SK-N-SH (cell line): ENCODE measurements around the gene ATP11A. TPM values are rescaled to one million over a fixed set of nuclear protein-coding genes. Genes with fewer than 3 reads are reported as not detected.

Experiments used
- CTCF ChIA-PET: fragments of 300-600, 350-600 bp; formaldehyde crosslinking; extraction: SDS; loops from one replicate; lab custom pipeline; 2021; lab: Yijun Ruan, JAX
- POLR2A ChIA-PET: fragments of 350-600 bp; sonication (Branson Sonifier 250); formaldehyde crosslinking; extraction: SDS; loops from one replicate; lab custom pipeline; 2020; ENCODE audit warnings: antibody characterized with exemption, inconsistent platforms; lab: Yijun Ruan, JAX
- DNase-seq: peaks from one replicate; pipeline ENCODE4 v3.0.0; 2012
- H2AFZ ChIP-seq: fragments of 200-600 bp; sonication (generic); 2 replicates; pipeline ENCODE4 v1.8.1; 2016; ENCODE audit warnings: antibody characterized with exemption, mild to moderate bottlenecking, low read depth
- H3F3A ChIP-seq: fragments of 200-600 bp; sonication (generic); replicated peaks from 2 replicates; pipeline ENCODE3; 2016; ENCODE audit warnings: antibody characterized with exemption, mild to moderate bottlenecking; ENCODE audit not compliant: insufficient read depth
- H3K27ac ChIP-seq, 2 experiments: fragments of 200-500 bp in 1 of 2; fragments of 200-600 bp in 1 of 2; sonication (Bioruptor generic) in 1 of 2; sonication (generic), shearing (Covaris generic) in 1 of 2; 2 replicates each; pipeline versions ENCODE4 v1.5.1 to v1.6.1; 2014 to 2016; ENCODE audit warnings: low read depth in 2 of 2, inconsistent platforms in 1 of 2, low read length in 1 of 2, mild to moderate bottlenecking in 1 of 2, mixed read lengths in 1 of 2
- H3K27me3 ChIP-seq: fragments of 200-600 bp; sonication (generic), shearing (Covaris generic); 2 replicates; pipeline ENCODE4 v1.6.1; 2016; ENCODE audit warnings: mixed run types; ENCODE audit not compliant: insufficient read depth
- H3K36me3 ChIP-seq, 2 experiments: fragments of 200-500 bp in 1 of 2; fragments of 200-600 bp in 1 of 2; sonication (Bioruptor generic) in 1 of 2; sonication (generic) in 1 of 2; replicated peaks in 1 of 2; 2 replicates each; pipeline versions ENCODE3 to v1.5.1; 2014 to 2016; ENCODE audit warnings: low read length in 1 of 2, mild to moderate bottlenecking in 1 of 2; ENCODE audit not compliant: insufficient read depth in 2 of 2, control insufficient read depth in 1 of 2
- H3K4me1 ChIP-seq, 2 experiments: fragments of 200-500 bp in 1 of 2; fragments of 200-600 bp in 1 of 2; sonication (Bioruptor generic) in 1 of 2; sonication (generic), shearing (Covaris generic) in 1 of 2; 2 replicates each; pipeline versions ENCODE4 v1.5.1 to v1.6.1; 2014 to 2016; ENCODE audit warnings: low read depth in 1 of 2, low read length in 1 of 2, mixed run types in 1 of 2; ENCODE audit not compliant: insufficient read depth in 2 of 2, control insufficient read depth in 1 of 2
- H3K4me2 ChIP-seq: fragments of 200-600 bp; sonication (generic), shearing (Covaris generic); 2 replicates; pipeline ENCODE4 v1.6.1; 2017; ENCODE audit warnings: mixed run types
- H3K4me3 ChIP-seq, 2 experiments: fragments of 200-500 bp in 1 of 2; fragments of 200-600 bp in 1 of 2; sonication (Bioruptor generic) in 1 of 2; sonication (generic), shearing (Covaris generic) in 1 of 2; 2 replicates each; pipeline versions ENCODE4 v1.5.1 to v1.8.1; 2014 to 2016; ENCODE audit warnings: low read depth in 2 of 2, inconsistent platforms in 1 of 2, low read length in 1 of 2, mild to moderate bottlenecking in 1 of 2, mixed read lengths in 1 of 2, moderate library complexity in 1 of 2
- H3K79me2 ChIP-seq: fragments of 200-600 bp; sonication (generic); 2 replicates; pipeline ENCODE4 v1.8.1; 2017; ENCODE audit warnings: mild to moderate bottlenecking; ENCODE audit not compliant: insufficient read depth
- H3K9ac ChIP-seq: fragments of 200-600 bp; sonication (generic); 2 replicates; pipeline ENCODE4 v1.6.1; 2017; ENCODE audit warnings: mixed run types
- H3K9me2 ChIP-seq: fragments of 200-600 bp; sonication (generic); 2 replicates; pipeline ENCODE4 v1.6.1; 2017; ENCODE audit warnings: mixed run types
- H3K9me3 ChIP-seq: fragments of 200-600 bp; sonication (generic); 2 replicates; pipeline ENCODE4 v1.6.1; 2017; ENCODE audit warnings: mixed run types, mild to moderate bottlenecking, moderate library complexity
- H4K20me1 ChIP-seq: fragments of 200-600 bp; sonication (generic); 2 replicates; pipeline ENCODE4 v1.6.1; 2017; ENCODE audit warnings: mild to moderate bottlenecking, mixed run types; ENCODE audit not compliant: insufficient read depth
- CHD2 ChIP-seq: fragments of 150-350 bp; IDR thresholded peaks from 2 replicates; pipeline ENCODE4 v1.6.1; 2018; ENCODE audit warnings: low read length; ENCODE audit not compliant: partially characterized antibody
- CTCF ChIP-seq: fragments of 200-600 bp; sonication (generic); IDR thresholded peaks from 2 replicates; pipeline ENCODE4 v1.6.1; 2017; ENCODE audit warnings: antibody characterized with exemption, mild to moderate bottlenecking, moderate library complexity
- EP300 ChIP-seq, 2 experiments: IDR thresholded peaks; 2 replicates each; pipeline versions ENCODE4 v1.4.0 to v1.6.1; 2012; ENCODE audit warnings: borderline replicate concordance in 1 of 2, low read depth in 1 of 2, low read length in 1 of 2
- EZH2phosphoT487 ChIP-seq: fragments of 200-600 bp; sonication (generic); IDR thresholded peaks from 2 replicates; pipeline ENCODE4 v1.6.1; 2017; ENCODE audit warnings: low read depth, mixed run types, mild to moderate bottlenecking, antibody characterized with exemption, moderate library complexity, borderline replicate concordance
- FOXJ3 ChIP-seq: sonication (generic); formaldehyde crosslinking; IDR thresholded peaks from 2 replicates; pipeline ENCODE4 v1.5.1; 2020; ENCODE audit warnings: mild to moderate bottlenecking, missing genetic modification reagents
- GABPA ChIP-seq: IDR thresholded peaks from 2 replicates; pipeline ENCODE4 v1.4.0; 2012; ENCODE audit warnings: low read depth, mild to moderate bottlenecking
- GATA2 ChIP-seq: sonication (generic); formaldehyde crosslinking; IDR thresholded peaks from 2 replicates; pipeline ENCODE4 v1.5.0; 2020; ENCODE audit warnings: mild to moderate bottlenecking, missing genetic modification reagents
- JUND ChIP-seq: IDR thresholded peaks from 2 replicates; pipeline ENCODE4 v1.4.0; 2012
- NRF1 ChIP-seq: IDR thresholded peaks from 2 replicates; pipeline ENCODE4 v1.6.1; 2012; ENCODE audit warnings: low read depth, mild to moderate bottlenecking, low read length
- RFX5 ChIP-seq: IDR thresholded peaks from 2 replicates; pipeline ENCODE4 v1.6.1; 2012; ENCODE audit warnings: mild to moderate bottlenecking, improper control_type of control experiment, low read length
- RXRA ChIP-seq: IDR thresholded peaks from 2 replicates; pipeline ENCODE4 v1.4.0; 2012; ENCODE audit warnings: low read depth, mild to moderate bottlenecking, borderline replicate concordance
- SIN3A ChIP-seq: IDR thresholded peaks from 2 replicates; pipeline ENCODE4 v1.6.1; 2012; ENCODE audit warnings: low read depth, mild to moderate bottlenecking, low read length, moderate library complexity, borderline replicate concordance
- SMC3 ChIP-seq: IDR thresholded peaks from 2 replicates; pipeline ENCODE4 v1.6.1; 2012; ENCODE audit warnings: low read depth, low read length, improper control_type of control experiment
- TCF12 ChIP-seq: IDR thresholded peaks from 2 replicates; pipeline ENCODE4 v1.4.0; 2012
- ZBTB33 ChIP-seq: IDR thresholded peaks from 2 replicates; pipeline ENCODE4 v1.4.0; 2012; ENCODE audit warnings: low read depth, borderline replicate concordance
- WGBS: methylation state at CpG from one replicate; pipeline ENCODE4 v1.1.6; 2017; ENCODE audit warnings: low lambda C conversion rate; 5-methylcytosine and 5-hydroxymethylcytosine counted together
- polyA plus RNA-seq, 3 experiments: library from polyadenylated mRNA; depleted of rRNA; stranded (reverse); fragments of >200 nt; gene quantifications; 2 replicates each; pipeline ENCODE4 v1.2.3, GENCODE V29; 2012
- TF ChIP-seq, protein P1 (sequence below): IDR thresholded peaks from 2 replicates; pipeline ENCODE4 v1.4.0; 2012; ENCODE audit warnings: low read depth, borderline replicate concordance
- TF ChIP-seq, protein P2 (sequence below): IDR thresholded peaks from 2 replicates; pipeline ENCODE4; 2012

The ATP11A gene
- polyA plus RNA-seq, 1 of the 3 experiments (the other 2 are of a cell fraction): 4.1 TPM

GRCh38 chr13:112880976-112881540 lies 191.2 kb downstream of the ATP11A start:
- CTCF ChIA-PET: interaction anchor here (1.0 kb wide), 1 partner anchor 48 kb away, joined by 3 read pairs; no protein-coding TSS in a partner anchor
- H3K36me3 ChIP-seq: peaks cover 0 to 11% of the 10 kb centered on the region in 2 experiments
- H3F3A ChIP-seq: peaks cover 4% of the 10 kb centered on the region
- DNase-seq: no peak
- no peak overlapping the region for H3K4me3 ChIP-seq
- H3K79me2 ChIP-seq: no peaks in the 10 kb centered on the region
- no peak overlapping the region for H2AFZ ChIP-seq
- no peak overlapping the region for H3K9ac ChIP-seq
- H3K4me2 ChIP-seq: no peak overlapping the region
- no peaks in the 10 kb centered on the region for H3K9me3 ChIP-seq
- WGBS: 100% methylated on average over 5 of the region's 21 CpGs
- H3K9me2 ChIP-seq: no peaks in the 10 kb centered on the region
- TF ChIP-seq CTCF (no peak), GATA2 (CRISPR knock-in tag) (no peak), NRF1 (no peak), RFX5 (no peak), GABPA (no peak), EZH2phosphoT487 (no peak)
- no peaks in the 10 kb centered on the region for H4K20me1 ChIP-seq
- peaks cover 0 to 9% of the 10 kb centered on the region in 2 experiments; a peak in 1 of 4 replicates for H3K4me1 ChIP-seq
- POLR2A ChIA-PET: no interaction called here
- no peak overlapping the region for H3K27ac ChIP-seq
- H3K27me3 ChIP-seq: no peaks in the 10 kb centered on the region

- no peaks in the 10 kb centered on the region for H3K79me2 ChIP-seq
- peaks cover 4% of the 10 kb centered on the region for H3F3A ChIP-seq
- no peak overlapping the region for H2AFZ ChIP-seq
- H3K27ac ChIP-seq: no peak overlapping the region
- H3K9me3 ChIP-seq: no peaks in the 10 kb centered on the region
- ChIA-PET CTCF (no interaction called here), POLR2A (no interaction called here)
- no peak overlapping the region for H3K4me2 ChIP-seq
- H3K4me1 ChIP-seq: peaks cover 0 to 11% of the 10 kb centered on the region in 2 experiments; a peak in 2 of 4 replicates
- H3K9ac ChIP-seq: no peak overlapping the region
- 95% methylated on average over 9 of the region's 35 CpGs for whole genome bisulfite sequencing
- no peaks in the 10 kb centered on the region for H3K27me3 ChIP-seq
- no peaks in the 10 kb centered on the region for H3K9me2 ChIP-seq
- H3K4me3 ChIP-seq: no peak overlapping the region
- H3K36me3 ChIP-seq: peaks cover 0 to 11% of the 10 kb centered on the region in 2 experiments
- H4K20me1 ChIP-seq: no peaks in the 10 kb centered on the region
- DNase-seq: no peak
- TF ChIP-seq SIN3A (no peak), ZBTB33 (no peak), EP300 (IDR thresholded peaks at IDR 0.05; ENCODE audit: borderline replicate concordance in 1 of 2, low read depth in 1 of 2, low read length in 1 of 2) (no peak), JUND (no peak), FOXJ3 (no peak), NRF1 (no peak), SMC3 (no peak), CTCF (no peak), RFX5 (no peak), TCF12 (no peak), RXRA (no peak), CHD2 (no peak)
- TF ChIP-seq, protein P1, sequence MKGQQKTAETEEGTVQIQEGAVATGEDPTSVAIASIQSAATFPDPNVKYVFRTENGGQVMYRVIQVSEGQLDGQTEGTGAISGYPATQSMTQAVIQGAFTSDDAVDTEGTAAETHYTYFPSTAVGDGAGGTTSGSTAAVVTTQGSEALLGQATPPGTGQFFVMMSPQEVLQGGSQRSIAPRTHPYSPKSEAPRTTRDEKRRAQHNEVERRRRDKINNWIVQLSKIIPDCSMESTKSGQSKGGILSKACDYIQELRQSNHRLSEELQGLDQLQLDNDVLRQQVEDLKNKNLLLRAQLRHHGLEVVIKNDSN: no peak
- TF ChIP-seq, protein P2, sequence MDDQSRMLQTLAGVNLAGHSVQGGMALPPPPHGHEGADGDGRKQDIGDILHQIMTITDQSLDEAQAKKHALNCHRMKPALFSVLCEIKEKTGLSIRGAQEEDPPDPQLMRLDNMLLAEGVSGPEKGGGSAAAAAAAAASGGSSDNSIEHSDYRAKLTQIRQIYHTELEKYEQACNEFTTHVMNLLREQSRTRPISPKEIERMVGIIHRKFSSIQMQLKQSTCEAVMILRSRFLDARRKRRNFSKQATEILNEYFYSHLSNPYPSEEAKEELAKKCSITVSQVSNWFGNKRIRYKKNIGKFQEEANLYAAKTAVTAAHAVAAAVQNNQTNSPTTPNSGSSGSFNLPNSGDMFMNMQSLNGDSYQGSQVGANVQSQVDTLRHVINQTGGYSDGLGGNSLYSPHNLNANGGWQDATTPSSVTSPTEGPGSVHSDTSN: no peak
Measured at GRCh38 chr13:112881656-112882554, 192.1 kb downstream of the ATP11A start.
